SK-N-SH treated with all-trans-retinoic acid at 6 μM for 48 hours (cell line): Measurements from ENCODE around the gene ACVR2A.

Experiments used
- CSDC2 ChIP-seq: fragments of 250-450 bp; sonication (Bioruptor Pico); IDR thresholded peaks from 2 replicates; pipeline ENCODE4 v1.5.0; 2020; ENCODE audit warnings: mild to moderate bottlenecking, moderate library complexity
- TF ChIP-seq, protein P1 (sequence below): fragments of 250-450 bp; sonication (Bioruptor Pico); IDR thresholded peaks from 2 replicates; pipeline ENCODE4 v1.8.0; 2021; ENCODE audit warnings: low read depth, mild to moderate bottlenecking, moderate library complexity, borderline replicate concordance

DNA sequence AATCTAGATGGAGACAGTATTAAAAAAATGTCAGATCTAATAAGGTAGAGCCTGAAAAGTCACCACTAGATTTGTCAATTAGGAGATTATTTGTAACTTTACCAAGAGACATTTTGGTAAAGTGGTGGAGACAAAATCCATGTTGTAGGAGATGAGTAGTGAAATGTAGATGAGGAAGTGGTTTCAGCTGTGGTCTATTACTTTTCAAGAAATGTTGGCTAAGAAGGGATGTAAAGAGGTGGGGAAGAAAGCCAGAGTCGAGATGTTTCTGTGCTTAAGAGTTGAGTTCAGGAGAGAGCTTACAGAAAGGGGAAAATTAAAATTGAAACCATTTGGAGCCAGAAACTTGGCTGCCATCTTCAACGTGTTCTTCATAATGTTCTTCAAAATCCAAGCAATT, 22.2 kb downstream of the ACVR2A start:
- TF ChIP-seq CSDC2 (CRISPR knock-in tag) = no peak
- TF ChIP-seq, protein P1, sequence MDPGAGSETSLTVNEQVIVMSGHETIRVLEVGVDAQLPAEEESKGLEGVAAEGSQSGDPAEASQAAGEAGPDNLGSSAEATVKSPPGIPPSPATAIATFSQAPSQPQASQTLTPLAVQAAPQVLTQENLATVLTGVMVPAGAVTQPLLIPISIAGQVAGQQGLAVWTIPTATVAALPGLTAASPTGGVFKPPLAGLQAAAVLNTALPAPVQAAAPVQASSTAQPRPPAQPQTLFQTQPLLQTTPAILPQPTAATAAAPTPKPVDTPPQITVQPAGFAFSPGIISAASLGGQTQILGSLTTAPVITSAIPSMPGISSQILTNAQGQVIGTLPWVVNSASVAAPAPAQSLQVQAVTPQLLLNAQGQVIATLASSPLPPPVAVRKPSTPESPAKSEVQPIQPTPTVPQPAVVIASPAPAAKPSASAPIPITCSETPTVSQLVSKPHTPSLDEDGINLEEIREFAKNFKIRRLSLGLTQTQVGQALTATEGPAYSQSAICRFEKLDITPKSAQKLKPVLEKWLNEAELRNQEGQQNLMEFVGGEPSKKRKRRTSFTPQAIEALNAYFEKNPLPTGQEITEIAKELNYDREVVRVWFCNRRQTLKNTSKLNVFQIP (CRISPR knock-in tag) = no peak
